Left renal cortex interstitium (tissue), 4 donors: ENCODE results near the gene GFI1B. TPM values are rescaled to one million over a fixed set of nuclear protein-coding genes. Genes with fewer than 3 reads are reported as not detected.
"Not testable (repeated sequence)": the region's sequence is repeated elsewhere in the genome, so short reads cannot be mapped to it uniquely, and the experiment has no call there.

Experiments used
- DNase-seq, 4 donors: peaks; one replicate each; pipeline ENCODE4 v3.0.0-alpha.2; 2013; ENCODE audit warnings: low read depth in 4 of 4, low spot score in 2 of 4, missing footprints in 1 of 4
- polyA plus RNA-seq, 4 donors: library from polyadenylated mRNA; unstranded; fragments of 120-200 nt; gene quantifications; one replicate each; pipeline ENCODE4 v1.2.1, GENCODE V29; 2013; ENCODE audit not compliant: insufficient read length in 4 of 4

GFI1B gene
- polyA plus RNA-seq, 4 donors, result 0.71 to 1.0 (median 0.91) TPM

- DNase-seq, result no peak
Measured at GRCh38 chr9:132989414-132989996, 11.0 kb downstream of the GFI1B start.

- DNase-seq, result not testable (repeated sequence)
Measured at GRCh38 chr9:132989998-132990557, 11.6 kb downstream of the GFI1B start.

GRCh38 chr9:132990781-132991180, 12.3 kb downstream of the GFI1B start:
- no peak for DNase-seq

GRCh38 chr9:132991351-132992300, 13.1 kb downstream of the GFI1B start:
- no peak for DNase-seq

- no peak for DNase-seq
Measured at GRCh38 chr9:132993511-132993939, 15.0 kb downstream of the GFI1B start.

GRCh38 chr9:132994410-132995120, 16.1 kb downstream of the GFI1B start:
- no peak for DNase-seq

- DNase-seq, result no peak
Measured at GRCh38 chr9:132995121-132995420, 16.6 kb downstream of the GFI1B start.

- DNase-seq, result no peak
Measured at GRCh38 chr9:132995879-132996278, 17.4 kb downstream of the GFI1B start.

- DNase-seq, result no peak
Measured at GRCh38 chr9:132996526-132996925, 18.0 kb downstream of the GFI1B start.

- DNase-seq, result no peak
Measured at GRCh38 chr9:132997591-132997990, 19.1 kb downstream of the GFI1B start.

- DNase-seq, result not testable (repeated sequence)
Measured at GRCh38 chr9:132998221-132998620, 19.7 kb downstream of the GFI1B start.

- DNase-seq, result no peak
Measured at GRCh38 chr9:132998831-132999635, 20.5 kb downstream of the GFI1B start.

GRCh38 chr9:133002147-133003070, 23.9 kb downstream of the GFI1B start:
- DNase-seq, result no peak

GRCh38 chr9:133003071-133003461, 24.6 kb downstream of the GFI1B start:
- DNase-seq, result no peak

GRCh38 chr9:133003671-133004090, 25.2 kb downstream of the GFI1B start:
- DNase-seq, result no peak

GRCh38 chr9:133004091-133004998, 25.9 kb downstream of the GFI1B start:
- DNase-seq, result no peak

- no peak for DNase-seq
Measured at GRCh38 chr9:133004999-133005760, 26.7 kb downstream of the GFI1B start.
